GM19463 (cell line): Measurements from ENCODE around the gene SNX33.

Experiments used
- ATAC-seq: cut with Tn5 transposase; IDR thresholded peaks from one replicate; pipeline ENCODE4 v1.9.1; 2021; ENCODE audit warnings: mild to moderate bottlenecking, moderate library complexity; ENCODE audit not compliant: unreplicated experiment

SNX33 gene

GRCh38 chr15:75641179-75641503 lies 6.6 kb upstream of the SNX33 start:
- ATAC-seq, result no peak

- no peak for ATAC-seq
Observed at GRCh38 chr15:75641603-75642002, 6.1 kb upstream of the SNX33 start.

GRCh38 chr15:75644376-75644775 lies 3.3 kb upstream of the SNX33 start:
- ATAC-seq, result no peak

DNA sequence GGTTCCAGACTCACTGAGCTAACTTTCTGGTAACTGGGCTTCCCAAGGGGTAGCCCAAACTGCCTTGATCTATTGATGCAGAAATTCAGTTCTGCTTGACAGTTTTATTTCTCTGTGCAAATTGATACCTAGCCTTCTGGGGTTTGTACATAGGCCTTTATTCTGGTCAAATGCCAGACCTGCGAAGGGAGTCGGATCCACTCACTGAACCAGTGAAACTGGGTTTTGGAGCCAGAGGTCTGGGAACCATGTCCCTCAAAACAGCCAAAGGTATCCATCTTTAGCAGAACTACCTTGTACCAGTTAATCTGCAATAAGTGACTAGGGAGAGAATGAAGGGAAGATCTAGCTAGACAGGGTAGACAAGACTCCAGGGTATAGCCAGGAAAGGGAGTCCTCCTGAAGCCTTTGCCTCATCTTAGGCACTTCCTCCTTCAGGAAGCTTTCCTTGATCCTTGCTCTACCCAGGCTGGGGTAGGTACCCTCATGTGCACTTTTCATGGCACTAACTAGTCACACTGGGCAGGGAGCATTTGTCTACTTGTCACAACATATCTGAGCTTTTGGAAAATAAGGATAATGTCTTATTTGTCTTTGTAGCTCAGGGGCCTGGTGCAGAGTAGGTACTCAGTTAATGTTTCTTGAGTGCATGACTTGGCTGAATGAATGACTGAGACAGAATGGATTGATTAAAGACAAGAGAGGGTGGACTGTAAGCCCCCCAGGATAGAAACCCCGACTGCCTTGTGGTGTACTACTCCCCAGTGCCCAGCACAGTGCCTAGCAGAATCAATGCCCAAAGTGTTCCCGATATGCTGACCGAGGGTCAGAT lies 1.4 kb upstream of the SNX33 start:
- ATAC-seq, result no peak

DNA sequence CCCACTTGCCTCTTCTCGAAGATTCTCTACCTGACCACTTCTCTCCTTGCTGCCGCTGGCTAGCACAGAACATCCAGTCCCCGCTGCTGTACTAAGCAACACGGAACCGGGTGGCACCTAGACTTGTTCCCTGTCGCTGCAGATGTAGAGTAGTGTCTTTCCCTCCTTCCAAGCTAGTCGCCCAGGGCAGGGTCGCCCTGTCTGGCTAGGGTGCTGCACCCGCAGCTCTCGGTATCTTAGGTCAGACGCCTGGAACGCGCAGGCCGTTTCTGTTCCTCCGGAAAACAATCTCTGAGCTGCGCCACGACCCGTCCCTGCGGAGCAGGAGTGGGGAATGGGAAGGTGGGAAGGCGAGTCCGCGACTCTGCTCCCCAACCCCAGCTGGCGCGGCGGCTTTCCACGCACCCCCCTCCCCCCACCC lies 758 bp upstream of the SNX33 start:
- no peak for ATAC-seq

DNA sequence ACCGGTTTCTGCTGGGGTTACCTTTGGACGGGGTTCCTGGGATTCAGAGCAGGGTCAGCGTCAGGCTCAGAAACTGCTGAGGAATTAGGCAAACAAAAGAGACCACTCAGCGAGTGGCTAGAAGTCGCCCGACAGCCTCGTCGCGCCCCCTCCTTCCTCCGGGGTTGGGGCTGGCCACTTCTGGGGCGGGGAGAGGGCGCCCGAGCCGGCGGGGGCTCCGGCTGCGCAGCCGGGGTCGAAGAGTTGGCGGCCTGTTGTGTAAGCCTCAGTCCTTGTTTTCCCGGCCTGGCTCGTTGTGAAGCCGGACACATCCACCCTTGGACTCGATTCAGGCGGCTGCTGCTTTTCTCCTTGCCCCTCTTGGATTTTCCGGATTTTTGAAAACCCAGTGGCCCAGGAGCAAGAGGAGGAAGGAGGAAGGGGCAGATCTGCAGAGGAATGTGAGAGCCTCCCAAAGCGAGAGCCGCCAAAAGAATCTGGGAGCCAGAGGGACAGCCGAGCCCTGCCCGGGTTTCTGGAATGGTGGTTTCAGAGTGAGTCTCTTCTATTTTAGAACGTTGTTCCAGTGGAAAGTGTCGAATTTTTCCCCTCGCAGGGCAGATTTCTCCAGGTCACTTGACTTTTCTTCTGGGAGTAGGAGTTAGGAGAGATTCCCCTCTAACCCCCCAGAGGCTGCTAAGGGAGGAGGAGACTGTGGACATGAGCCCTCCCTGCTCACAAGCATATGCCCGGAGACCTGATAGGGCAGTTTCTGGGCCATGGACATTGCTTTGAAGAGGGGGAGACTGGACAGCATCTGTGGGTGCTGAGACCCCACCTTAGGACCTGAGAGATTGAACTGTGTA lies 666 bp downstream of the SNX33 start:
- no peak for ATAC-seq

DNA sequence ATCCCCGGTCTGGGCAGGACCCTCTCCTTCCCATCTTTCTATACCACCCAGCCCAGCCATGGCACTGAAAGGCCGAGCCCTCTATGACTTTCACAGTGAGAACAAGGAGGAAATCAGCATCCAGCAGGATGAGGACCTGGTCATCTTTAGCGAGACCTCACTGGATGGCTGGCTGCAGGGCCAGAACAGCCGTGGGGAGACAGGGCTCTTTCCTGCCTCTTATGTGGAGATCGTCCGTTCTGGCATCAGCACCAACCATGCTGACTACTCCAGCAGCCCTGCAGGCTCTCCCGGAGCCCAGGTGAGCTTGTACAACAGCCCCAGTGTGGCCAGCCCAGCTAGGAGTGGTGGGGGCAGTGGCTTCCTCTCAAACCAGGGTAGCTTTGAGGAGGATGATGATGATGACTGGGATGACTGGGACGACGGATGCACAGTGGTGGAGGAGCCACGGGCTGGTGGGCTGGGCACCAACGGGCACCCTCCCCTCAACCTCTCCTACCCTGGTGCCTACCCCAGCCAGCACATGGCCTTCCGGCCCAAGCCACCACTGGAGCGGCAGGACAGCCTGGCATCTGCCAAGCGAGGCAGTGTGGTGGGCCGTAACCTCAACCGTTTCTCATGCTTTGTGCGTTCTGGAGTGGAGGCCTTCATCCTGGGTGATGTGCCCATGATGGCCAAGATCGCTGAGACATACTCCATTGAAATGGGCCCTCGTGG lies 1.5 kb downstream of the SNX33 start:
- no peak for ATAC-seq

- no peak for ATAC-seq
Observed at GRCh38 chr15:75649848-75650247, 2.1 kb downstream of the SNX33 start.

DNA sequence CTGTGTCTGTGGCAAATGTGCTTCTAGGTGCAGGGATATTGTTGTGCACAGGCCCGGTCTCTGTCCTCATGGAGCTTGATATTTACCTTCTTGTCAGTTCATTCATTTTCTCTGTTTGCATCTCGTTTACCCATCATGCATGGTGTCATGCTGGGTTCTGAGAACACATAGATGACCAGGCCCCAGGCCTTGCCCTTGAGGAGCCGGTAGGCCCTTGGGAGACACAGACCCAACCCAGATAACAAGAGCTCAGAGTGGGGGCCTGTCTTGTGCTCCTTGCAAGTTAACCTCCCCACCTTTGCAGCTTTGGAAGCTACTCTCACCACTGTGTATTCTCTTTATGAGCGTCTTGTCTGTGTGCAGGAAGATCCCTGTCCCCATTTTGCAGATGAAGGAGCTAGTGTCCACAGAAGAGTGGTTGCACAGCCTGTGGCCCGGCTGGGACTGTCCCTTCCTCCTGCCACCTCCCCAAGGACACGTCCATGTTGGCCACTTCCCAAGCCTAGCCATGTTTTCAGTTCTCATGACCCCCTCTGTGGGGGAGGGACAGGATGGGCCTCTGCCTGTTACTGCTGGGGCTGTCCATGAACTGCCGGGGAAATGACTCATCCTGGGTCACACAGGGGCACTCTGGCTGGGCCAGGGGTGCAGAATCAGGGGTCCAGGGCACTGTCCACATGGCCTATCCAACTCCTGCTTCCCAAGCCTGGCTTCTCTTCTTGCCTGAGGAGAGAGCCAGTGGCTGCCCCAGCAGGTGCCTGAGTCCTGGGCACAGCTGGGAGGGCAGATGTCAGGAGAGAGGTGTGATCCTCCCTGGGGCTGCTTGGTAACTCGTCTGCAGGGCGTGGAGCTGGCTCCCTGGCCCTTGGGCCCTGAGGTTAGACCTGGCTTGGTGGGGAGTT lies 3.4 kb downstream of the SNX33 start:
- no peak for ATAC-seq

- ATAC-seq, result no peak
Observed at GRCh38 chr15:75651810-75652543, 4.3 kb downstream of the SNX33 start.

GRCh38 chr15:75653347-75653913 lies 5.7 kb downstream of the SNX33 start:
- ATAC-seq, result no peak

- no peak for ATAC-seq
Observed at GRCh38 chr15:75654201-75654907, 6.6 kb downstream of the SNX33 start.

DNA sequence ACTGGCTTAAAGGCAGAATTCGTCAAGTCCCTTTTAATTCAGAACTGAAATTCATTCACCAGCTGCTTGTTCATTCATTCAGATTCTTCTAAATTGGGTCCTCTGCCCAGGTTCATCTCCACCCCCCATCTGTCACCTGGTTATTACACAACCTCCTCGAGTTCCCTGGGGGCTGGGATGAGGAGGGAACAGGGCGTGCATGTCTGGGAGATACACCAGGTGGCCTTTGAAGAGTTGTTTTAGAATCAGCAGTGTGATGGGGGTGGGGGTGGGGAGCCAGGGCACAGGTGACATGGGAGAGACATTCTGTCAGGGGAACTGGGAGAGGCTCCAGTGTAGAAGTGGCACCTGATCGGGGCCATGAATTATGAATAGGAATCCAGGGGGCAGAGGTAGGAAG lies 8.2 kb downstream of the SNX33 start:
- no peak for ATAC-seq

DNA sequence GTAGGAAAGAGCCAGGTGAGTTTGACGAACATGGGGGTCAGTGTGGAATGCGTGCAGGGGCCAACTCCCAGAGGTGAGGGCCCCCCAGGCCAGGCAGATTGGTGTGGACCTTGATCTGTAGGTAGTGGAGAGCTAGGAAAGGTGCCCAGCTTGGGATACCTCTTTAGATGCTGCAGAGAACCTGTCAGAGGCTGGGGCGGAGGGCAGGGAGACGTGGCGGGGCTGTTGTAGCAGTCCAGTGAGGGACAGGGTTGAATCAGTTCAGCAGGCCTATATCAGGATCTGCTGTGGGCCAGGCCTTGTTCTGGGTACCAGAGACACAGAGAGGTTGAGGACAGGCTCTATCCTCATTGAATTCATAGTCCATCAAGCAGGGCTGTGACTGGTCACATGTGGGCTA lies 8.6 kb downstream of the SNX33 start:
- ATAC-seq, result no peak

- no peak for ATAC-seq
Observed at GRCh38 chr15:75656813-75657212, 9.1 kb downstream of the SNX33 start.

GRCh38 chr15:75659141-75659771 lies 11.5 kb downstream of the SNX33 start:
- ATAC-seq, result no peak

DNA sequence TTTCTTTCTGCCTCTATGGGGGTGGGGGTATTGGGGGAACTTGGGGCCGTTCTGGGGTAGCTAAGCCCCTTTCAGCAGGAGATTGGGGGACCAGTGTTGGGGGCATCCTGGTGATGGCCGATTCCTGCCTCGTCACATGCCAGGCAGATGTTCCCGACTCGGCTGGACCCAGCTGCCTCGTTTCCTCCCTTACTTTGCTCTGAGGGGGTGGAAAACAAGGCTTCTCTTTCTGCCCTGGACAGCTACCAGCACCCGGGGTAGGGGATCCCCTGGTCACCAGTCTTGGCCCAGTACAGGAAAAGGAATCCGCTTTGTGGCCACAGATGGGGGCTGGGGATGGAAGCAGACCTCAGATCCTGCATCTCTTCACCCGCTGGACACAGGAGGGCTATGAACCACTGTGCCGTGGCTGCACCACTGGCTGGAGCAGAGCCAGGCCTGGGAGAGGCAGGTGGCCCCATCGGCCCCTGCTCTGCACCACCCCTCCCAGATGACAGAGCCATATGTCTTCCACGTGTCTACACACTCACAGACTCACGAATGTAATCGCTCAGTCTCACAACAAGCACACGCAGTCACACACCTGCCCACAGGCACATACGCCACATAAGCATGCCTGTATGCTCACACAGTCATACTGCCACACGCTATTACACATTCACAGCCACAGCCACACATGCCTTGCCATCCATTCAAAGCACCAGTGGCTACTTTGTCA lies 12.4 kb downstream of the SNX33 start:
- no peak for ATAC-seq
